Measurements from ENCODE around the gene FUS.
"Not testable (repeated sequence)": the region's sequence is repeated elsewhere in the genome, so short reads cannot be mapped to it uniquely, and the experiment has no call there.

The FUS gene

DNA sequence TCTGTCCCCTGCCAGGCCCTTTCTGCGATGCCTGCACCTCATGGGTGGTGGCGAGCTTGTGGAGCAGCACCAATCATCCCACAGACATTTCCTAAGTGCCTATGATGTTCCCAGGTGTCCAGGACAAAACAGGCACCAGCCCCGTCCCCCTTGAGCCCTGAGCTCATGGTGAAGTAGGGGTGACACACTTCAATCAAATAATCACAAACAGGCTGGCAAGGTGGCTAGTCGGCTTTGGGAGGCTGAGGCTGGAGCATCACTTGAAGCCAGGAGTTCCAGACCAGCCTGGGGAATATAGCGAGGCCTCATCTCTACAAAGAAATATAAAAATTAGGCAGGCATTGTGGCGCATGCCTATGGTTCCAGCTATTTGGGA, 43.7 kb upstream of the FUS start:
- Histone ChIP-seq H3K9ac (ENCODE audit: low read length) (no peak overlapping the region), H3K27ac (ENCODE audit: low read depth, low read length) (no peak overlapping the region), H3K9me3 (ENCODE audit: low read length) (no peaks in the 10 kb centered on the region), H3K36me3 (ENCODE audit: insufficient read depth, low read length) (peaks cover 14% of the 10 kb centered on the region), H3K4me1 (ENCODE audit: insufficient read depth, low read length) (peaks cover 12% of the 10 kb centered on the region), H3K4me3 (ENCODE audit: low read depth in 1 of 2, low read length in 2 of 2) (no peak overlapping the region), H3K27me3 (ENCODE audit: control insufficient read depth in 1 of 2, insufficient read depth in 2 of 2, low read length in 2 of 2) (peaks cover 0 to 12% of the 10 kb centered on the region in 2 donors)

GRCh38 chr16:31136822-31137499, 43.0 kb upstream of the FUS start:
- H3K9ac ChIP-seq (ENCODE audit: low read length); H3K36me3 ChIP-seq (ENCODE audit: insufficient read depth, low read length); H3K9me3 ChIP-seq (ENCODE audit: low read length); H3K4me3 ChIP-seq (ENCODE audit: low read depth in 1 of 2, low read length in 2 of 2); H3K27ac ChIP-seq (ENCODE audit: low read depth, low read length): not testable (repeated sequence)
- Histone ChIP-seq H3K27me3 (ENCODE audit: control insufficient read depth in 1 of 2, insufficient read depth in 2 of 2, low read length in 2 of 2) (peaks cover 0 to 12% of the 10 kb centered on the region in 2 donors), H3K4me1 (ENCODE audit: insufficient read depth, low read length) (peaks cover 19% of the 10 kb centered on the region)

GRCh38 chr16:31138621-31139578, 41.0 kb upstream of the FUS start:
- Histone ChIP-seq H3K9ac (ENCODE audit: low read length) (no peak overlapping the region), H3K9me3 (ENCODE audit: low read length) (no peaks in the 10 kb centered on the region), H3K27me3 (ENCODE audit: control insufficient read depth in 1 of 2, insufficient read depth in 2 of 2, low read length in 2 of 2) (peaks cover 0 to 12% of the 10 kb centered on the region in 2 donors), H3K4me3 (ENCODE audit: low read depth in 1 of 2, low read length in 2 of 2) (no peak overlapping the region), H3K36me3 (ENCODE audit: insufficient read depth, low read length) (no peaks in the 10 kb centered on the region), H3K4me1 (ENCODE audit: insufficient read depth, low read length) (peaks cover 19% of the 10 kb centered on the region), H3K27ac (ENCODE audit: low read depth, low read length) (no peak overlapping the region)

DNA sequence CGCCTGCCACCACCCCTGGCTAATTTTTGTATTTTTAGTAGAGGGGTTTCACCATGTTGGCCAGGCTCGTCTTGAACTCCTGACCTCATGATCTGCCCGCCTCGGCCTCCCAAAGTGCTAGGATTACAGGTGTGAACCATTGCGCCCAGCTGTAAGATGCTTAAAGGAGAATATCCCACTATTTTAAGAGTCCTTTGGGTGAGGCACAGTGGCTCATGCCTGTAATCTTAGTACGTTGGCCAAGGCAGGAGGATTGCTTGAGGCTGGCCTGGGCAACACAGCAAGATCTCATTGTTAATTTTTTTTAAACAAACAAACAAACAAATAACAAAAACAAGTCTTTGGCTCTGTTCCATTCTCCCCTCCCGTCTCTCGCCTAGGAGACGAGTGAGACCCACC, 38.9 kb upstream of the FUS start:
- not testable (repeated sequence) for H3K27me3 ChIP-seq (ENCODE audit: control insufficient read depth in 1 of 2, insufficient read depth in 2 of 2, low read length in 2 of 2); H3K9ac ChIP-seq (ENCODE audit: low read length)
- H3K4me1 ChIP-seq (ENCODE audit: insufficient read depth, low read length) = peaks cover 14% of the 10 kb centered on the region

GRCh38 chr16:31141489-31142108, 38.3 kb upstream of the FUS start:
- Histone ChIP-seq H3K4me3 (ENCODE audit: low read depth in 1 of 2, low read length in 2 of 2) (peak overlapping the region in 1 of 2 donors; percentile 63), H3K9ac (ENCODE audit: low read length) (peak overlapping the region; percentile 67), H3K27me3 (ENCODE audit: control insufficient read depth in 1 of 2, insufficient read depth in 2 of 2, low read length in 2 of 2) (no peaks in the 10 kb centered on the region), H3K27ac (ENCODE audit: low read depth, low read length) (peak overlapping the region; percentile 76), H3K36me3 (ENCODE audit: insufficient read depth, low read length) (no peaks in the 10 kb centered on the region), H3K9me3 (ENCODE audit: low read length) (no peaks in the 10 kb centered on the region), H3K4me1 (ENCODE audit: insufficient read depth, low read length) (peaks cover 14% of the 10 kb centered on the region)

More for the DNA sequence above, 38.9 kb upstream of the FUS start:
- peak overlapping the region in 1 of 2 donors; percentile 63 for H3K4me3 ChIP-seq (ENCODE audit: low read depth in 1 of 2, low read length in 2 of 2)
- not testable (repeated sequence) for H3K9me3 ChIP-seq (ENCODE audit: low read length); H3K36me3 ChIP-seq (ENCODE audit: insufficient read depth, low read length)
- H3K27ac ChIP-seq (ENCODE audit: low read depth, low read length) = peak overlapping the region; percentile 76

DNA sequence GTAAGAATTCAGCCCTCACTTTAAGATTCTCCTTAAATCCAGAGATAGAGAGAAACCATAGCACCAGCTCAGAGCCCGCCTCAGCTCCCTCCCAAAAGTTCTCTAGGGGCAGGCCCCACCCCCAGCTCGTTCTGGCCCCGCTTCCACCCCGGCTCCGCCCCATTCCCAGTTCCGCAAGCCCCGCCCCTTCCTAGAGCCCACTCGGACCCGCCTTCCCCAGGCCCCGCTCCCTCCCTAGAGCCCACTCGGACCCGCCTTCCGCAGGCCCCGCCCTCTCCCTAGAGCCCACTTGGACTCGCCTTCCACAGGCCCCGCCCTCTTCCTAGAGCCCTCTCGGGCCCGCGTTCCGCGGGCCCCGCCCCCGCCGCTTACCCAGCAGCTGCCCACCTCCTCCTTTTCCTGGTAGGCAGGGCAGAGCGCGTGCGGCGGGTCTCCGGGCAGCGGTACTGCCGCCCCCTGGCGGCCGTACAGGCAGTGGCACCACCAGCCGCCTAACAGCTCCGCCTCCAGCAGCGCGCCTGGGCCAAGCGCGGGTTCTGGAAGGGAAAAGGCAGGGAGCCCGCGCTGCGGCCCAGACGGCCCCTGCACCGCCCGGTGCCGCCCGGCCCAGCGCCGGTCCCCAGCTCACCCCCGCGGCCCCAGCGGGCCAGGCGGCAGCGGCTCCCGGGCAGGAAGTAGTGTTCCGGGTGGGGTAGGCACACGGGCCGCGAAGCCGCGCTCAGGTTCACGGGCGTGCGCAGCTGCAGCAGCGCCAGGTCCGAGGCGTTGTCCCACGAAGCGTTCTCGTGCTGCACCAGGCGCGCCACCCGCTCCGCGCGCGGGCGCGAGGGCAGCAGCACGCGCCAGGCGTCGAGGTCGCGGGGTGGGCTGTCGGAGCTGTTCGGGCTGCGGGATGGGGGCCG, 37.6 kb upstream of the FUS start:
- Histone ChIP-seq H3K27me3 (ENCODE audit: control insufficient read depth in 1 of 2, insufficient read depth in 2 of 2, low read length in 2 of 2) (no peaks in the 10 kb centered on the region), H3K4me3 (ENCODE audit: low read depth in 1 of 2, low read length in 2 of 2) (peak overlapping the region; percentile 25 to 63), H3K36me3 (ENCODE audit: insufficient read depth, low read length) (no peaks in the 10 kb centered on the region), H3K4me1 (ENCODE audit: insufficient read depth, low read length) (peaks cover 14% of the 10 kb centered on the region), H3K9me3 (ENCODE audit: low read length) (no peaks in the 10 kb centered on the region), H3K27ac (ENCODE audit: low read depth, low read length) (peak overlapping the region; percentile 76), H3K9ac (ENCODE audit: low read length) (peak overlapping the region; percentile 67)

DNA sequence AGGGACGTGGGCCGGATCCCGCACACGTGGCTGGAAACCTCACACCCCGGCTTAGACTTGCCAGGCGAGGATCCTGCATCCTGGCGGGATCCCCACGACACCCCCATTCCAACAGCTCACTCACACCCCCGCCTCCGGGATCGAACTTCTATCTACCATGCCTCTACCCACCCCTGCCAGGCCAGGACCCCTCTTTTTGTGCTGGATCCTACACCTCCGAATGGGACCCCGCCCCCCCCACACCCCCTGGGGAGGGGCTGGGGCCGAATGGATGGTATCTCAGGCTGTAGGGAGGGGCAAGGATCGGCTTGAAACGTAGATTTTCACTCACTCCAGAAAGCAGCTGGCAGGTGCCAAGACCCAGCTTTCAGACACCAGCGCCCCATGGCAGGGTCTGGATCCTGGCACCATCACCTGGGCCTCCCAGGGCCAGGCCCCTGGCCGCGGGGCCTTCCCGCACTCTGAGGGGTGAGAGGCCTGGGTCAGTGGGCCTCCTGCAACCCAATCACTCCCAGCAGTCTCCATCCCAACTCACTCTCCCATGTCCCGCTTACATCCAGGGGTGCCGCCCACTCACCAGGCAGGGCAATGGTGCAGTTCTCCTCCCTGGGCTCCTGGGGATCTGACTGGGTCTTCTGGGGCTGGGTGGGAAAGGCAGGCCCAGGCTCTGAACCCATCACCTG, 36.8 kb upstream of the FUS start:
- Histone ChIP-seq H3K4me1 (ENCODE audit: insufficient read depth, low read length) (peaks cover 14% of the 10 kb centered on the region), H3K4me3 (ENCODE audit: low read depth in 1 of 2, low read length in 2 of 2) (peak overlapping the region; percentile 25 to 52), H3K27ac (ENCODE audit: low read depth, low read length) (peak overlapping the region; percentile 27), H3K36me3 (ENCODE audit: insufficient read depth, low read length) (no peaks in the 10 kb centered on the region), H3K9ac (ENCODE audit: low read length) (no peak overlapping the region), H3K9me3 (ENCODE audit: low read length) (no peaks in the 10 kb centered on the region), H3K27me3 (ENCODE audit: control insufficient read depth in 1 of 2, insufficient read depth in 2 of 2, low read length in 2 of 2) (peaks cover 4 to 6% of the 10 kb centered on the region in 2 donors)

DNA sequence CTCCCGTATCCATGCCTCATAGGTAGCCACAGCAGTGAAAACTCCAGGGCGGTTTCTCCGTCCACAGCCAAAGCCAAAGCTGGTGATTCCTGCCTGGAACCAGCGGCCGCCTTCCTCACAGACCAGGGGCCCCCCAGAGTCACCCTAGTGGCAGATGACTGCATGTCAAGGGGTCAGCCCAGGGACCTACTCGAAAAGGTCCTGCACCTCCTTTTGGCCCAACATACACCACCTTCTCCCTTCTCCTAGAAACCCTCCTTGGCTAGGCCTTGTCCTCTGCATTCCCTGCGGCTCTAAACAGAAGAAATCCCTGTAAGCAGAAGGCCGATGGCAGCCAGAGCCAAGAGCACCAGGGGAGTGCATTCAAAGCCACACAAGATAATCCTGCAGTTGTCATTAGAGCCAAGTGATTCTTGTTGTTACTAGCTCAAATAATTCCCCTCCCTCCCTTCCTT, 36.2 kb upstream of the FUS start:
- Histone ChIP-seq H3K36me3 (ENCODE audit: insufficient read depth, low read length) (no peaks in the 10 kb centered on the region), H3K27me3 (ENCODE audit: control insufficient read depth in 1 of 2, insufficient read depth in 2 of 2, low read length in 2 of 2) (peaks cover 4 to 12% of the 10 kb centered on the region in 2 donors), H3K4me3 (ENCODE audit: low read depth in 1 of 2, low read length in 2 of 2) (no peak overlapping the region), H3K4me1 (ENCODE audit: insufficient read depth, low read length) (peaks cover 14% of the 10 kb centered on the region), H3K9ac (ENCODE audit: low read length) (no peak overlapping the region), H3K9me3 (ENCODE audit: low read length) (no peaks in the 10 kb centered on the region), H3K27ac (ENCODE audit: low read depth, low read length) (no peak overlapping the region)

DNA sequence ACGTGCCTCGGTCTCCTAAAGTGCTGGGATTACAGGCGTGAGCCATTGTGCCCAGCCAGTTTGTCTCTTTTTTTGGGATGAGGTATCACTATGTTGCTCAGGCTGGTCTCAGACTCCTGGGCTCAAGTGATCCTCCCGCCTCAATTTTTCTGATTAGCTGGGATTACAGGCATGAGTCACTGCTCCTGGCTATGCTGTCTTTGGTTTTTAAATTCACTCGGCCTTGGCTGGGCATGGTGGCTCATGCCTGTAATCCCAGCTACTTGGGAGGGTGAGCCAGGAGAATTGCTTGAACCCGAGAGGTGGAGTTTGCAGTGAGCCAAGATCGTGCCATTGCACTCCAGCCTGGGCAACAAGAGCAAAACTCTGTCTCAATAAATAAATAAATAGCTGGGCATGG, 35.5 kb upstream of the FUS start:
- H3K4me1 ChIP-seq (ENCODE audit: insufficient read depth, low read length) = peaks cover 14% of the 10 kb centered on the region
- H3K4me3 ChIP-seq (ENCODE audit: low read depth in 1 of 2, low read length in 2 of 2); H3K36me3 ChIP-seq (ENCODE audit: insufficient read depth, low read length); H3K27ac ChIP-seq (ENCODE audit: low read depth, low read length); H3K9ac ChIP-seq (ENCODE audit: low read length); H3K9me3 ChIP-seq (ENCODE audit: low read length): not testable (repeated sequence)
- H3K27me3 ChIP-seq (ENCODE audit: control insufficient read depth in 1 of 2, insufficient read depth in 2 of 2, low read length in 2 of 2) = peaks cover 4 to 12% of the 10 kb centered on the region in 2 donors

DNA sequence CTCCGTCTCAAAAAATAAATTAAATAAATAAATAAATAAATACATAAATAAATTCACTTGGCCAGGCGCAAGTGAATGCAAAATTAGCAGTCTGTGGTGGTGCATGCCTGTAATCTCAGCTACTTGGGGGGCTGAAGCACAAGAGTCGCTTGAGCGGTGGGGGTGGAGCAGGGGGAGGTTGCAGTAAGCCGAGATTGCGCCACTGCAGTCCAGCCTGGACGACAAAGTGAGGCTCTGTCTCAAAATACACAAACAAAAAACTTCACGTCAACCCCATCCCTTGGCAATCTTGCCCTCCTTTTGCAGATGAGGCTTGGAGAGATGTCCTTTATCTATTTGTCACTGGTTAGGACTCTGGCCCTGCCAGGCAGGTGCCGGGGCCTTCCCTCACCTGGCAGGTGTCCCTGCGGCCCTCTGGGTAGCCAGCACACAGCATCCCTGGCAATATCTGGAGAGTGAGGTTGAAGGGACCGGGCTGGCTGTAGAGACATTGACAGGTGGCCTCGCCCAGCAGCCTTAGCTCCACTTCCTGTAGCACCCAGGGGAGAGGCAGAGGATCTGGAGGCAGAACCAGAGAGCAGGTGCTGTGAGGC, 34.4 kb upstream of the FUS start:
- H3K9ac ChIP-seq (ENCODE audit: low read length) = no peak overlapping the region
- H3K36me3 ChIP-seq (ENCODE audit: insufficient read depth, low read length) = no peaks in the 10 kb centered on the region
- H3K4me3 ChIP-seq (ENCODE audit: low read depth in 1 of 2, low read length in 2 of 2) = no peak overlapping the region
- no peaks in the 10 kb centered on the region for H3K9me3 ChIP-seq (ENCODE audit: low read length)
- H3K27ac ChIP-seq (ENCODE audit: low read depth, low read length) = no peak overlapping the region
- H3K4me1 ChIP-seq (ENCODE audit: insufficient read depth, low read length) = peaks cover 14% of the 10 kb centered on the region
- H3K27me3 ChIP-seq (ENCODE audit: control insufficient read depth in 1 of 2, insufficient read depth in 2 of 2, low read length in 2 of 2) = peaks cover 4 to 12% of the 10 kb centered on the region in 2 donors

All from muscle layer of colon (tissue), 2 donors.